Liver (tissue), 9 donors: ENCODE results near the gene ATP4A. TPM values are rescaled to one million over a fixed set of nuclear protein-coding genes. Genes with fewer than 3 reads are reported as not detected.

Experiments
- DNase-seq: peaks from one replicate; pipeline ENCODE4 v3.0.0-alpha.2; 2017; ENCODE audit warnings: low spot score
- H3K27ac ChIP-seq, 2 donors: one replicate each; pipeline ENCODE4 v1.7.0; 2013; ENCODE audit warnings: inconsistent platforms in 2 of 2, low read length in 2 of 2, control low read depth in 1 of 2, low read depth in 1 of 2, mild to moderate bottlenecking in 1 of 2
- H3K27me3 ChIP-seq, 4 donors: one replicate each; pipeline versions ENCODE4 v1.6.1 to v1.7.0; 2013; ENCODE audit warnings: low read length in 3 of 4, inconsistent platforms in 1 of 4, mild to moderate bottlenecking in 1 of 4, moderate library complexity in 1 of 4; ENCODE audit not compliant: control insufficient read depth in 4 of 4, insufficient read depth in 4 of 4
- H3K36me3 ChIP-seq, 4 donors: one replicate each; pipeline versions ENCODE4 v1.6.1 to v1.7.0; 2013; ENCODE audit warnings: low read length in 3 of 4, mild to moderate bottlenecking in 3 of 4, low read depth in 1 of 4, moderate library complexity in 1 of 4; ENCODE audit not compliant: control insufficient read depth in 4 of 4, insufficient read depth in 3 of 4
- H3K4me1 ChIP-seq, 4 donors: one replicate each; pipeline versions ENCODE4 v1.6.1 to v1.7.0; 2013; ENCODE audit warnings: low read length in 3 of 4, mild to moderate bottlenecking in 3 of 4, moderate library complexity in 1 of 4; ENCODE audit not compliant: control insufficient read depth in 4 of 4, insufficient read depth in 4 of 4
- H3K4me3 ChIP-seq, 3 donors: one replicate each; pipeline versions ENCODE4 v1.6.1 to v1.7.0; 2013; ENCODE audit warnings: low read length in 3 of 3, control low read depth in 1 of 3, low read depth in 1 of 3, mild to moderate bottlenecking in 1 of 3
- H3K9ac ChIP-seq, 2 donors: one replicate each; pipeline ENCODE4 v1.7.0; 2013; ENCODE audit warnings: low read length in 2 of 2, mild to moderate bottlenecking in 2 of 2, moderate library complexity in 2 of 2, control low read depth in 1 of 2, low read depth in 1 of 2
- H3K9me3 ChIP-seq, 4 donors: one replicate each; pipeline versions ENCODE4 v1.6.1 to v1.7.0; 2013; ENCODE audit warnings: low read length in 3 of 4; ENCODE audit not compliant: control insufficient read depth in 4 of 4
- ATF3 ChIP-seq: IDR thresholded peaks from 2 replicates; pipeline ENCODE4 v1.6.1; 2016; ENCODE audit warnings: antibody characterized with exemption
- CTCF ChIP-seq: fragments of 150-350 bp; IDR thresholded peaks from 2 replicates; pipeline ENCODE4 v1.5.1; 2017; ENCODE audit warnings: improper control_type of control experiment, low read depth, low read length; ENCODE audit not compliant: missing input control
- EGR1 ChIP-seq, 2 donors: IDR thresholded peaks; 2 replicates each; pipeline ENCODE4 v1.6.1; 2016 to 2018; ENCODE audit warnings: antibody characterized with exemption in 2 of 2, low read depth in 2 of 2
- FOXA1 ChIP-seq: IDR thresholded peaks from 2 replicates; pipeline ENCODE4 v1.6.1; 2016; ENCODE audit warnings: antibody characterized with exemption
- FOXA2 ChIP-seq: IDR thresholded peaks from 2 replicates; pipeline ENCODE4 v1.6.1; 2016; ENCODE audit warnings: antibody characterized with exemption
- HNF4A ChIP-seq, 2 donors: conservative IDR thresholded peaks; 2 replicates each; pipeline ENCODE4 v1.6.1; 2016; ENCODE audit warnings: antibody characterized with exemption in 2 of 2, mild to moderate bottlenecking in 2 of 2
- HNF4G ChIP-seq: IDR thresholded peaks from 2 replicates; pipeline ENCODE4 v1.6.1; 2016; ENCODE audit warnings: antibody characterized with exemption
- JUND ChIP-seq, 2 donors: IDR thresholded peaks; 2 replicates each; pipeline ENCODE4 v1.6.1; 2016; ENCODE audit warnings: antibody characterized with exemption in 2 of 2
- MAX ChIP-seq: IDR thresholded peaks from 2 replicates; pipeline ENCODE4 v1.6.1; 2016; ENCODE audit warnings: antibody characterized with exemption
- NR2F2 ChIP-seq: IDR thresholded peaks from 2 replicates; pipeline ENCODE4 v1.6.1; 2016; ENCODE audit warnings: antibody characterized with exemption
- RAD21 ChIP-seq, 2 donors: IDR thresholded peaks; 2 replicates each; pipeline ENCODE4 v1.6.1; 2016; ENCODE audit warnings: antibody characterized with exemption in 2 of 2, mild to moderate bottlenecking in 2 of 2
- REST ChIP-seq: IDR thresholded peaks from 2 replicates; pipeline ENCODE4 v1.6.1; 2016; ENCODE audit warnings: antibody characterized with exemption, mild to moderate bottlenecking
- RXRA ChIP-seq, 2 donors: IDR thresholded peaks; 2 replicates each; pipeline ENCODE4 v1.6.1; 2017 to 2018; ENCODE audit warnings: antibody characterized with exemption in 2 of 2, mild to moderate bottlenecking in 1 of 2
- SP1 ChIP-seq: IDR thresholded peaks from 2 replicates; pipeline ENCODE4 v1.6.1; 2018; ENCODE audit warnings: antibody characterized with exemption, mild to moderate bottlenecking
- TAF1 ChIP-seq: conservative IDR thresholded peaks from 2 replicates; pipeline ENCODE4 v1.6.1; 2016; ENCODE audit warnings: antibody characterized with exemption, mild to moderate bottlenecking
- ZBTB33 ChIP-seq: IDR thresholded peaks from 2 replicates; pipeline ENCODE4 v1.6.1; 2016; ENCODE audit warnings: antibody characterized with exemption
- WGBS: extraction: QIAGEN DNeasy Blood & Tissue Kit; methylation state at CpG from one replicate; pipeline ENCODE4 v1.1.7; 2013; 5-methylcytosine and 5-hydroxymethylcytosine counted together
- polyA plus RNA-seq, 2 donors: library from polyadenylated mRNA; stranded (reverse) in 1 of 2; unstranded in 1 of 2; fragments of 200-250 nt in 1 of 2; fragments of >200 nt in 1 of 2; fragmentation: Nextera tagmentation in 1 of 2; extraction: Ambion mirVana in 1 of 2; gene quantifications; one replicate each; pipeline versions ENCODE4 v1.2.1 to v1.2.3, GENCODE V29; 2013 to 2015
- total RNA-seq, 2 donors: library from RNA; depleted of rRNA; stranded (reverse); fragments of >200 nt; gene quantifications; one replicate each; pipeline ENCODE4 v1.2.3, GENCODE V29; 2014
- donor health status: healthy.
- donor health status: healthy.
- donor health status: healthy.
- donor health status: healthy.
- donor health status: healthy.

The ATP4A gene
- total and polyA plus RNA-seq, 4 donors = not detected

GRCh38 chr19:35539314-35539713 lies 24.1 kb downstream of the ATP4A start (continued):
- TF ChIP-seq JUND (IDR thresholded peaks at IDR 0.05) (no peak), HNF4A (conservative IDR thresholded peaks at IDR 0.05) (no peak), RXRA (IDR thresholded peaks at IDR 0.05) (no peak), ATF3 (no peak), FOXA1 (no peak)

- peaks cover 0 to 3% (median 1%) of the 10 kb centered on the region in 4 donors for H3K27me3 ChIP-seq
- no peaks in the 10 kb centered on the region for H3K36me3 ChIP-seq
- 73% methylated on average over 10 of the region's 10 CpGs for WGBS
- no peak overlapping the region for H3K9ac ChIP-seq
- H3K4me3 ChIP-seq = no peak overlapping the region
- no peak for DNase-seq
- peaks cover 0 to 7% (median 0%) of the 10 kb centered on the region in 4 donors for H3K4me1 ChIP-seq
- TF ChIP-seq TAF1 (no peak), FOXA2 (no peak), EGR1 (IDR thresholded peaks at IDR 0.05; ENCODE audit: low read depth in 2 of 2) (no peak), SP1 (no peak), HNF4G (no peak)
- H3K27ac ChIP-seq = no peak overlapping the region
- H3K9me3 ChIP-seq = no peaks in the 10 kb centered on the region
Measured at GRCh38 chr19:35534803-35535480, 28.5 kb downstream of the ATP4A start.

GRCh38 chr19:35533822-35534392 lies 29.6 kb downstream of the ATP4A start:
- Histone ChIP-seq H3K9ac (no peak overlapping the region), H3K36me3 (no peaks in the 10 kb centered on the region), H3K27ac (no peak overlapping the region), H3K9me3 (no peaks in the 10 kb centered on the region), H3K4me1 (peaks cover 0 to 7% (median 0%) of the 10 kb centered on the region in 4 donors), H3K4me3 (no peak overlapping the region), H3K27me3 (peaks cover 0 to 3% (median 1%) of the 10 kb centered on the region in 4 donors)
- no peak for DNase-seq
- TF ChIP-seq REST (no peak), HNF4G (no peak), HNF4A (conservative IDR thresholded peaks at IDR 0.05) (no peak), JUND (IDR thresholded peaks at IDR 0.05) (no peak), SP1 (no peak), FOXA1 (no peak), ATF3 (no peak), MAX (no peak), CTCF (no peak), ZBTB33 (no peak), NR2F2 (no peak), RAD21 (IDR thresholded peaks at IDR 0.05) (no peak), FOXA2 (no peak)
- 8% methylated on average over 30 of the region's 30 CpGs for WGBS
